NCI-H2171 (cell line): ENCODE results near the gene DRAXIN.

Source experiments
- DNase-seq: peaks from one replicate; lab custom pipeline; 2025; lab: John Stamatoyannopoulos, UW

DRAXIN gene

GRCh38 chr1:11764115-11764514, 72.6 kb downstream of the DRAXIN start:
- no peak for DNase-seq

DNA sequence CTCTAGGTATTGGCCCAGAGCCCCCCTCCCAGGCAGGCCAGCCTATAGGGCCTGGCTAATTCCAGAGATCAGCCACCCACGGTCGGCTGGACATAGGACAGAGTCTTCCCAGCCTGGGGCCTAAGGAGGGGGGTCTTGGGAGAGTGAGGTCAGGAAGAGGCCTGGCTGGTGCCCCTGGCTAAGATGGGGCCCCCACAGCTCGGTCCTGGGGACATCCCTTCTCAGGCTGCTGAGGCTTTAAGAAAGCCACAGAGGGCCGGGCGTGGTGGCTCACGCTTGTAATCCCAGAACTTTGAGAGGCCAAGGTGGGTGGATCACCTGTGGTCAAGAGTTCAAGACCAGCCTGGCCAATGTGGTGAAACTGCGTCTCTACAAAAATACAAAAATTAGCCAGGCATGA, 73.0 kb downstream of the DRAXIN start:
- DNase-seq, result no peak

- no peak for DNase-seq
Measured at GRCh38 chr1:11765661-11766428, 74.3 kb downstream of the DRAXIN start.

DNA sequence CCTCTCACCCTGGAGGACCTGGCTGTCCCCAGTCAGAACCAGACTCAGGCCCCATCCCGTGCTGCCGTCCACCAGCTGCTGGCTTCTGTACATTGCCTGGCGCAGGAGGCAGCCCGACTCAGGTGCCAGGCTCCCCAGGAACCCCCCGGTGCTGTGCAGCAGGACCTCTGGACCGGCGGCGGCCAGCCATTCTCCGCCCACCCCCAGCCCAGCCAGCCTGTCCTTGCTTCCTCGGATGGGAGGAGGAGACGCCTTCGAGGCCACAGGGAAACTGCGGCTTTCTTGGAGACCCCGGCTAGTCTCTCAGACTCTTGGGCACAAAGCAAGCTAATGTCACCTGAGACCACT, 74.9 kb downstream of the DRAXIN start:
- DNase-seq, result no peak

- no peak for DNase-seq
Measured at GRCh38 chr1:11767922-11768704, 76.6 kb downstream of the DRAXIN start.

- DNase-seq, result no peak
Measured at GRCh38 chr1:11768821-11769220, 77.3 kb downstream of the DRAXIN start.

GRCh38 chr1:11769274-11769673, 77.8 kb downstream of the DRAXIN start:
- DNase-seq, result no peak

- no peak for DNase-seq
Measured at GRCh38 chr1:11770011-11770410, 78.5 kb downstream of the DRAXIN start.

- no peak for DNase-seq
Measured at GRCh38 chr1:11771481-11772043, 80.1 kb downstream of the DRAXIN start.

DNA sequence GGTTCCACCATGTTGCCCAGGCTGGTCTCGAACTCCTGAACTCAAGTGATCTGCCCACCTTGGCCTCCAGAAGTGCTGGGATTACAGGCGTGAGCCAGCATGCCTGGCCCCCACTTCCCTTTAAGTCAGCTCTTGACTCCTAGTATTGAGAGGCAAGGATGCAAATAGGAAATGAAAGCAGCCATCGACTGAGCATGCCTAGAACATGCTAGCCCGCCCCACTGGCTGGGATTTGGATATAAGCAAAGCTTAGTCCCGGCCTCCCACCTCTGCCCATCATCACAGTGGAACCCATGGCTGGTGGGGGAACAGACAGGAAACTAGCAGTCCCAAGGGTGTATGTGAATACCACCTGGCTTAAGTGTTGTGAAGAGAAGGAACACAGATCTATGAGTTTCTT, 80.9 kb downstream of the DRAXIN start:
- no peak for DNase-seq

DNA sequence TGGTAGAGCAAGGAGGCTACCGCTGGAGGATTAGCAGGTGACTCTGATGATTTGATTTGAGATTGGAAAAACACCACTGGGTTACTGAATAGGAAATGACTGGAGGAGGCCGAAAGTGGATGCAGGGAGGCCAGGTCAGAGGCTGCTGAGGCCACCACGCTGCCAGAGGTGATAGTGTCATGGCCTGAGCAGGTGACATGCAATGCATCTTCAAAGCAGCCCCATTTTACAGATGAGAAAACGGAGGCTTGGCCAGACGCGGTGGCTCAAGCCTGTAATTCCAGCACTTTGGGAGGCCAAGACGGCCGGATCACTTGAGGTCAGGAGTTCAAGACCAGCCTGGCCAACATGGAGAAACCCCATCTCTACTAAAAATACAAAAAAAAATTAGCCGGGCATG, 83.2 kb downstream of the DRAXIN start:
- DNase-seq, result no peak
